Measurements from ENCODE around the gene GHRL. TPM values are rescaled to one million over a fixed set of nuclear protein-coding genes. Genes with fewer than 3 reads are reported as not detected.
A peak's percentile ranks its signal among the peaks of the same experiment; 100 is the strongest.

The GHRL gene
- total RNA-seq, 1 donor, result under 0.01 TPM

DNA sequence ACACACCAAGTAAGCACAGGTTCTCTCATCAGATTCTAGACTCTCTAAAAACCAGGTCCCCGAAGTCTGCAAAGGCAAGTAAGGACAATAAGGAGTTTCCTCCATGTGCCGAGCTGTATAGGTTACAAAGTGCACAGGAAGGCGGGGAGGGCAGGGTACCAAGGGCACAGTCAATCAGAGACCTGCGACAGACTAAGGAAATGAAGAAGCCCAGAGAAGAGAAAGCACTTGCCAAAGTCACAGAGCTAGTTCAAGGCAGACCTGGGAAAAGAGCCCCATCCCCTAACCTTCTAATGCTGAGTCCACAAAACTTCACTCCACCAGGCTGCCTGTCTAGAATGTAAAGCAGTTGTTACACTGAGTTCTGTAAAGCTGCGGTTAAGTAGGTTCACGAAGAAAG lies 26.5 kb upstream of the GHRL start:
- H3K79me2 ChIP-seq (ENCODE audit: insufficient read depth, low read length), result peaks cover 63% of the 10 kb centered on the region
- H3K4me3 ChIP-seq (ENCODE audit: insufficient read depth, low read length), result peak overlapping the region; percentile 91
- H3K4me1 ChIP-seq (ENCODE audit: insufficient read depth, low read length), result peaks cover 10% of the 10 kb centered on the region
- H3K36me3 ChIP-seq (ENCODE audit: insufficient read depth, low read length), result peaks cover 45% of the 10 kb centered on the region
- no peaks in the 10 kb centered on the region for H3K9me3 ChIP-seq (ENCODE audit: low read depth, low read length)
- H4K20me1 ChIP-seq (ENCODE audit: insufficient read depth, low read length), result peaks cover 49% of the 10 kb centered on the region
- H3K27ac ChIP-seq (ENCODE audit: low read depth, low read length), result peak overlapping the region; percentile 50
- H2AFZ ChIP-seq (ENCODE audit: low read length), result no peak overlapping the region
- peaks cover under 1% of the 10 kb centered on the region for H3K27me3 ChIP-seq (ENCODE audit: insufficient read depth, low read length)
- DNase-seq (ENCODE audit: insufficient read length, low spot score, missing footprints), result no peak
- peak overlapping the region; percentile 97 for H3K4me2 ChIP-seq (ENCODE audit: insufficient read depth, low read length)
- TF ChIP-seq, protein P1, sequence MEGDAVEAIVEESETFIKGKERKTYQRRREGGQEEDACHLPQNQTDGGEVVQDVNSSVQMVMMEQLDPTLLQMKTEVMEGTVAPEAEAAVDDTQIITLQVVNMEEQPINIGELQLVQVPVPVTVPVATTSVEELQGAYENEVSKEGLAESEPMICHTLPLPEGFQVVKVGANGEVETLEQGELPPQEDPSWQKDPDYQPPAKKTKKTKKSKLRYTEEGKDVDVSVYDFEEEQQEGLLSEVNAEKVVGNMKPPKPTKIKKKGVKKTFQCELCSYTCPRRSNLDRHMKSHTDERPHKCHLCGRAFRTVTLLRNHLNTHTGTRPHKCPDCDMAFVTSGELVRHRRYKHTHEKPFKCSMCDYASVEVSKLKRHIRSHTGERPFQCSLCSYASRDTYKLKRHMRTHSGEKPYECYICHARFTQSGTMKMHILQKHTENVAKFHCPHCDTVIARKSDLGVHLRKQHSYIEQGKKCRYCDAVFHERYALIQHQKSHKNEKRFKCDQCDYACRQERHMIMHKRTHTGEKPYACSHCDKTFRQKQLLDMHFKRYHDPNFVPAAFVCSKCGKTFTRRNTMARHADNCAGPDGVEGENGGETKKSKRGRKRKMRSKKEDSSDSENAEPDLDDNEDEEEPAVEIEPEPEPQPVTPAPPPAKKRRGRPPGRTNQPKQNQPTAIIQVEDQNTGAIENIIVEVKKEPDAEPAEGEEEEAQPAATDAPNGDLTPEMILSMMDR (IDR thresholded peaks at IDR 0.05; ENCODE audit: extremely low read depth, low read depth, low read length), result no peak

DNA sequence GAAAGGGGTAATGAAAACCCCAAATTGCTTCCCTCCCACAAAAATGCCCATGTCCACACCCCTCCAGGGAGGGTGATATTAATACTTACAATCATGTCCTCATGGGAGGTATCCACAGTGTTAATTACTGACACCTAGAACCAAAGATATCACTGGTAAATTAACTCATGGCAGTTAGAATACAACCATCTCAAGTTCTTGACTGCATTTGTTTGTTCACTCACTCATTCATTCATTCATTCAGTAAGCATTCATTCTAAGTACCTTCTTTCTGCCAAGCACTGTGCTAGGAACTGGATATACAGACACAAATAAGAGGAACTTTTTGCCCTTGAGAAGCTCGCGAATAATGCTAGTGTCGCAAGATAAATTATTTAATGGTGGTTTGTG lies 25.2 kb upstream of the GHRL start:
- peaks cover 74% of the 10 kb centered on the region for H3K79me2 ChIP-seq (ENCODE audit: insufficient read depth, low read length)
- TF ChIP-seq, protein P1 (IDR thresholded peaks at IDR 0.05; ENCODE audit: extremely low read depth, low read depth, low read length), result no peak
- H3K4me3 ChIP-seq (ENCODE audit: insufficient read depth, low read length), result no peak overlapping the region
- DNase-seq (ENCODE audit: insufficient read length, low spot score, missing footprints), result no peak
- no peaks in the 10 kb centered on the region for H3K9me3 ChIP-seq (ENCODE audit: low read depth, low read length)
- peaks cover 62% of the 10 kb centered on the region for H4K20me1 ChIP-seq (ENCODE audit: insufficient read depth, low read length)
- peaks cover 58% of the 10 kb centered on the region for H3K36me3 ChIP-seq (ENCODE audit: insufficient read depth, low read length)
- no peak overlapping the region for H2AFZ ChIP-seq (ENCODE audit: low read length)
- H3K27me3 ChIP-seq (ENCODE audit: insufficient read depth, low read length), result no peaks in the 10 kb centered on the region
- no peak overlapping the region for H3K27ac ChIP-seq (ENCODE audit: low read depth, low read length)
- peaks cover 10% of the 10 kb centered on the region for H3K4me1 ChIP-seq (ENCODE audit: insufficient read depth, low read length)
- H3K4me2 ChIP-seq (ENCODE audit: insufficient read depth, low read length), result no peak overlapping the region

DNA sequence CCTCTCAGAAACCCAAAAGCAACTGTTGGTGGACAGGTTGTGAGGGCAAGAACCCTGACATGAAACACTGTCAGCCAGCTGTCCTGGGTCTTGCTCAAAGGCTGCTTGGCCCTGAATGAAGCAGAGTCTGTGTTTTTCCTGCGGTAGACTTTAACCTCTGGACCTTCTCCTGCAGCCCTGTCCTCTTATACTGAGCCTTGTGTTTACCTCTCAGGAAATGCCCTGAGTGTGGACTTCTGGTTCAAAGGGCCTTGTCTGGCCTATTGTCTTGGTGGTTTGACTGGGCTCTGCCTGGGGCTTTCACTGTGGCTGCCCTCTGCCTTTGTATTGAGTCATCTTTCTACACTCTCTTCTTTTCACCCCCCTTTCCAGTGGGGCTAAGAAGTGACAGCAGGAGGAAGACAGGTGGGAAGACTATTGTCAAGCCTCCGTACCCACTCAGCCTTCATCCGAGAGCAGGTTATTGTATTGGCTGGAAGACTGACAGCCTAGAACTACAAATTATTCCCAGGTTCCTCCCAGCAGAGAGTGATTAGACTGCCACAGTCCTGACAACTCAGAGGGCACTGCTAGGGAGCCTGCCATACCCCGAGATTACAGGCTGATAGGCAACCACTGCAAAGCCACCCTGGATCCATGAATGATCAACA lies 24.7 kb upstream of the GHRL start:
- no peak overlapping the region for H3K27ac ChIP-seq (ENCODE audit: low read depth, low read length)
- peaks cover 63% of the 10 kb centered on the region for H3K36me3 ChIP-seq (ENCODE audit: insufficient read depth, low read length)
- no peaks in the 10 kb centered on the region for H3K9me3 ChIP-seq (ENCODE audit: low read depth, low read length)
- TF ChIP-seq, protein P1 (IDR thresholded peaks at IDR 0.05; ENCODE audit: extremely low read depth, low read depth, low read length), result no peak
- H4K20me1 ChIP-seq (ENCODE audit: insufficient read depth, low read length), result peaks cover 66% of the 10 kb centered on the region
- H2AFZ ChIP-seq (ENCODE audit: low read length), result no peak overlapping the region
- H3K79me2 ChIP-seq (ENCODE audit: insufficient read depth, low read length), result peaks cover 77% of the 10 kb centered on the region
- peaks cover 10% of the 10 kb centered on the region for H3K4me1 ChIP-seq (ENCODE audit: insufficient read depth, low read length)
- H3K27me3 ChIP-seq (ENCODE audit: insufficient read depth, low read length), result no peaks in the 10 kb centered on the region
- DNase-seq (ENCODE audit: insufficient read length, low spot score, missing footprints), result no peak
- H3K4me3 ChIP-seq (ENCODE audit: insufficient read depth, low read length), result no peak overlapping the region
- no peak overlapping the region for H3K4me2 ChIP-seq (ENCODE audit: insufficient read depth, low read length)

DNA sequence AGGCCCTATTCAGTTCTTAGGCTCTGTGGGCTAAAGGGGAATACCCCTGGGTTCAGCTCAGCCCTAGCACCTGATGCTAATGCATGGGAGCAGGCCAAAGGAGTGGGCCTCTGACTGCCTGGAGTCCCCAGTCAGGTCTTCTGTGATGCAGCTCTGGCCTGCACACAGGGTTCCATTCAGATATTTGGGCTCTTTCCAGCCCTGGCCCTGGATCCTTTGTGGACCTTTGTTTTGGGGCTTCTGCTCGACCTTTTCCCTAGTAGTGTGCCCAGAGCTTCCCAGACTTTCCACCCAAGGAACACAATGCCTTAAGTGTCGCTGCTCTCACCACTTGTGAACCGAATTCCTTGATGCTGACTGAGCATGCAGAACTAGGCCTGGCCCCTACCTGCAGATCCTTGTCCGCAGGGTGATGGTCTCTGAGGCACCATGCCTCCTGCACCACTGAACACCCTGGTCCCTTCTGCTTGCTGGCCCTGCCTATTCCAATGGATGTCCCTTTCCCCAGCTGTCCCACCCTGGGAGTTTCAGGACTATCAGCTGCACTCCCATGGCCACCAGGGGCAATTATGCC lies 23.1 kb upstream of the GHRL start:
- Histone ChIP-seq H3K36me3 (ENCODE audit: insufficient read depth, low read length) (peaks cover 79% of the 10 kb centered on the region), H3K9me3 (ENCODE audit: low read depth, low read length) (no peaks in the 10 kb centered on the region), H4K20me1 (ENCODE audit: insufficient read depth, low read length) (peaks cover 78% of the 10 kb centered on the region), H3K27me3 (ENCODE audit: insufficient read depth, low read length) (no peaks in the 10 kb centered on the region), H2AFZ (ENCODE audit: low read length) (no peak overlapping the region), H3K4me2 (ENCODE audit: insufficient read depth, low read length) (no peak overlapping the region), H3K27ac (ENCODE audit: low read depth, low read length) (no peak overlapping the region), H3K79me2 (ENCODE audit: insufficient read depth, low read length) (peaks cover 91% of the 10 kb centered on the region), H3K4me1 (ENCODE audit: insufficient read depth, low read length) (peaks cover 10% of the 10 kb centered on the region), H3K4me3 (ENCODE audit: insufficient read depth, low read length) (no peak overlapping the region)
- TF ChIP-seq, protein P1 (IDR thresholded peaks at IDR 0.05; ENCODE audit: extremely low read depth, low read depth, low read length), result no peak
- no peak for DNase-seq (ENCODE audit: insufficient read length, low spot score, missing footprints)
